D721Med (cell line): ENCODE data around the gene ITIH5.

Experiments
- DNase-seq: peaks from one replicate; pipeline ENCODE4 v3.0.0; 2011; ENCODE audit warnings: low spot score; ENCODE audit not compliant: insufficient read length
- FAIRE-seq: peaks from 2 replicates; lab custom pipeline; 2011; peaks lifted over from hg19 to GRCh38; lab: Jason Lieb, UNC
- CTCF ChIP-seq: IDR thresholded peaks from 2 replicates; pipeline ENCODE4 v1.5.1; 2012; ENCODE audit warnings: mild to moderate bottlenecking, control low read depth; ENCODE audit not compliant: insufficient read depth; ENCODE audit errors: missing control alignments

Gene ITIH5

DNA sequence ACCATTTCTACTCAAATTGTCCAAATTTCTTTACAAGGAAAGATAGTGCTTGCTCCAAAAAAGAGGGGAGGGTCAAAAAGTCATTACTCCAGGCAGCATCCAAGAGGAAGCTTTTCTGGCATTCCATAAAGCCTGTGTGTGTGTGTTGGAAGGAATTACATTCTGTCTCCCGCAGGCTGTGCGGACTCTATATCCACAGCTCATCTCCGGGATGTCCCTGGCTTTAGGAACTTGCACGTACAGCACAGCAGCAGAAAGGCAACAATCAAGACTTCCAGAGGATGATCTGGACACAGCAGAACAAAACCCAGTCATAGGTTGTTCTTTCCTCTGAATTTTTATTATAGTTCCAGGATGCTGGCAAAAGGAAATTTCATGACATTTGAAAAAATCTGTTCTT is 94.8 kb downstream of the ITIH5 start:
- FAIRE-seq (no peak), DNase-seq (no peak)
- no peak for TF ChIP-seq CTCF

- TF ChIP-seq CTCF: no peak
- DNase-seq: no peak
- no peak for FAIRE-seq
Measured at GRCh38 chr10:7567911-7568620, 98.7 kb downstream of the ITIH5 start.

GRCh38 chr10:7566891-7567290 is 99.9 kb downstream of the ITIH5 start:
- FAIRE-seq (no peak), DNase-seq (no peak)
- TF ChIP-seq CTCF: no peak

GRCh38 chr10:7565871-7566270 is 100.9 kb downstream of the ITIH5 start:
- DNase-seq (no peak), FAIRE-seq (no peak)
- TF ChIP-seq CTCF: no peak

GRCh38 chr10:7563770-7564169 is 103.0 kb downstream of the ITIH5 start:
- no peak for DNase-seq

DNA sequence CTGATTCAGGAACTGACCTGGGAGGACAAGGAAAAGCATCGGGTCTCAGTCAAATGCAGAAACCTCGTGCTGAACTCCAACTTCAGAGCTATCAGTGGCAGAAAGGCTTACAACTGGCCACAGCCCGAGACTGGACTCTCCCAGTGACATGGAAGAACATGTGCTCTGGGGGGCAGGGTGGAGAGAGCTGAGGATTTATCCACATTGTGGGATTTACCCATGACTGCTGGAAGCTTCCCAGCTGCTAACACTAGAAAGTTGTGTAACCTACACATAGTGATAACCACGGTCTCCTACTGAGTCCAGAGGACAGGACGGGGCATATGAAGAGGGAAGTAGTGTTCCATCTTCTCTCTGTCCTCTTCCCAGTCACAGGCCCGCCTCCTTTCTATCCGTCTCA is 103.4 kb downstream of the ITIH5 start:
- FAIRE-seq (no peak), DNase-seq (no peak)
- no peak for TF ChIP-seq CTCF

More at GRCh38 chr10:7563770-7564169, 103.0 kb downstream of the ITIH5 start:
- TF ChIP-seq CTCF: no peak
- no peak for FAIRE-seq

DNA sequence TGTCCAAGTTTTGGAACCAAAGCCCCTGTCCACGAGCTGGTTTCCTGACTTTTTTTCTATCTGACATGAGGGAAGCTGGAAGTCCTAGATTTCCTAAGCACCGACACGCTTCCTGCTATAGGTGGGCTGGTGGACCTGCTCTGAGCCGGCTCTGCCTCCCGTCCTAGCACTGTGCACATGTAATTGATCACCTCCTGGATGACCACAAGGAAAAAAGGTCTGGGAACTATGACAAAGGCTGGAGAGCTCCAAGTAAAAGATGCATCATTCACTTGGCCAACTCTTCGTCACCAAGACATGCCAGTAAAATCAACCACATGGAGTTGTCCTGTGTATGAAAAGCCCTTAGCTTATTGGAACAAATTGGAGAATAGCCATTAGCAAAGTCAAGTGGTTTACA is 104.8 kb downstream of the ITIH5 start:
- DNase-seq (no peak), FAIRE-seq (no peak)
- no peak for TF ChIP-seq CTCF
